SKM-1 treated with dmso at 0.1 percent for 144 hours (cell line): ENCODE data around the gene ZCRB1.
"Not testable (repeated sequence)": the region's sequence is repeated elsewhere in the genome, so short reads cannot be mapped to it uniquely, and the experiment has no call there.

Experiments used
- DNase-seq: peaks from one replicate; lab custom pipeline; 2025; ENCODE audit not compliant: unreplicated experiment; lab: John Stamatoyannopoulos, UW

The ZCRB1 gene, protein sequence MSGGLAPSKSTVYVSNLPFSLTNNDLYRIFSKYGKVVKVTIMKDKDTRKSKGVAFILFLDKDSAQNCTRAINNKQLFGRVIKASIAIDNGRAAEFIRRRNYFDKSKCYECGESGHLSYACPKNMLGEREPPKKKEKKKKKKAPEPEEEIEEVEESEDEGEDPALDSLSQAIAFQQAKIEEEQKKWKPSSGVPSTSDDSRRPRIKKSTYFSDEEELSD

DNA sequence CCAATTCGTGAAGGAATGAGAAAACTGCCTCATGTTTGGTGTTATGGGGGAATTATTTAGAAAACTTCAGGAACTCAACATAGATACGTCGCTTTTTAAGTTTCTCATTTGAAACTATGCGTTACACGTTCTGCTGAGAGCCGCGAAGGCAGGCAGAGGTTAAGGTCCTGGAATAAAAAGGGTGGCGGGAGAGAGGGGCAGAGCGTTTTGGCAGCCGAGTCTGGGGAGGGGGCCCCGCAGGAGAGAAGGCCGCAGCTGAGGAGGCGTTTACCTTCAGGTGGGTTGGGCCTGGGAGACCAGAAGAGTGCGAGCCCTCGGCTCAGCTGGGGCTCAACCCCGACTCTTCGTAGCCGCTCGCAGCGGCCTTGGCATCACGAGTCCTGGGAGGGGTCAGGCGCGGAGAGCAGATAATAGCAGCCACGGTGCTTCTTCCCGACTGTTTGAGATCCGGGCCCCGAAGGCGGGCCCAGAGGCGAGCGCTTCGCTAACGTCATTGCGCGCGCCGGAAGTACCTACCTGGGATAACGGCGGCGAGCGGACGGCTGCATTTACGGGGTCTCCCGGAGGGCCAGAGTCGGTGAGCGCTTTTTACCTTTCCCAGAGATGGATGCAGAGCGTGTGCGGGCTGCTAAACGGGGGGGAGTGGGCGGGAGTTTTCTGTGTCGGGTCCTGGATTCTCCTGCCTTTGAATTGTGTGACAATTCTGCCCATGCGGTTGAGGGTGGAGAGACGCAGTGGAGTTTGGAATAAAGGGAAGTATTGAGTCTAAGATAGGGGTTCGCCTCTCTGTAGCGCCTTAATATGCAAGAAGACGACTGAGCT is at the start of gene ZCRB1, which contains the start of gene PPHLN1:
Gene ZCRB1 (minus strand): TSS at position 442 of the 822 bp plus-strand sequence. CDS start 1,992 bp downstream, outside the sequence.
Gene PPHLN1 (plus strand): TSS at position 515 of the 822 bp plus-strand sequence. CDS start 9,736 bp downstream, outside the sequence.
- DNase-seq, result peak; percentile 26

GRCh38 chr12:42373669-42374068 is 47.8 kb upstream of the ZCRB1 start:
- no peak for DNase-seq

GRCh38 chr12:42372154-42372791 is 46.4 kb upstream of the ZCRB1 start:
- DNase-seq, result peak; percentile 15

DNA sequence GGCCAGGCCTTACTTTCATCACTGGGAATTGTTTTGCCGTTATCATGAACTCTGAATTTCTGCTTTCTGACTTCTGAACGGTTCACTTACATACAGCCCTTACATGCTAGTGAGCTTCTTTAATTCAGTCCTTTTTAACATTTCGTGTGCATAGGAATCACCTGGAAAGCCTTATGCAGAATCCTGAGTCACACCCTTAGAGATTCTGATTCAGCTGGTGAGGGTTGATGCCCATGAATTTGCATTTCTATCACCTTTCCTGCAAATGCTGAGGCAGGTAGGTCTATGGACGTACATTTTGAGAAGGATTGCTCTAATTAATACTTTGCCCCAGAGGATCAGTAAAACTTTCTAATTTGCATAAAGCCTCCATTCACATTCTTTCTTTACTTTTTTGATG is 44.1 kb upstream of the ZCRB1 start:
- DNase-seq, result no peak

- no peak for DNase-seq
Measured at GRCh38 chr12:42365486-42365885, 39.6 kb upstream of the ZCRB1 start.

GRCh38 chr12:42364692-42365091 is 38.8 kb upstream of the ZCRB1 start:
- no peak for DNase-seq

GRCh38 chr12:42362647-42363260 is 36.9 kb upstream of the ZCRB1 start:
- no peak for DNase-seq

DNA sequence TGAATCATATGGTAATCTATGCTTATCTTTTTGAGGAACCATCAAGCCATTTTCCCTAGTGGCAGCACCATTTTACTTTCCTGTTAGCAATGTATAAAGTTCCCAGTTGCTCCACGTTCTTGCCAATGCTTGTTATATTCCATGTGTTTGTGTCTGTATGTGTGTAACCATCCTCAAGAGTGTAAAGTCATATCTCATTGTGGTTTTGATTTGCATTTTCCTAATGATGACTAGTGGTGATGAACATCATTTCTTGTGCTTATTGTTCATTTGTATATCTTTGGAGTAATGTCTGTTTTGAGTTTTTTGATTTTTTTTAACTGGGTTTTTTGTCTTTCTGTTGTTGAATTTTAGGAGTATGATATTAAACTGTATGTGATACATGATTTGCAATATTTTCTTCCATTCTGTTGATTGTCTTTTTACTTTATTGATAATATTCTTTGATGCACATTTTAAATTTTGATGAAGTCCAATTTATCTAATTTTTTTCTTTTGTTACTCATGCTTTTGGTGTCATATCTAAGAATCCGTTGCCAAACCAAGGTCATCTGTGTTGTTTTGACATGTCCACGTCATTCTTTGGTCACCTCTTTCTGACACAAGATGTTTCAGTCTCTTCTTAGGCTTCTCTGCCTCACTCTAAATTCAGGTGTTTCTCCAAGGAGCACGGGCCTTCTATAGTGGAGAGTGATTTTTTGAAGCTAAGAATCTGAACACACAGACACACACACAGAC is 36.2 kb upstream of the ZCRB1 start:
- DNase-seq, result no peak

GRCh38 chr12:42360747-42361403 is 35.0 kb upstream of the ZCRB1 start:
- no peak for DNase-seq

GRCh38 chr12:42356344-42356743 is 30.4 kb upstream of the ZCRB1 start:
- no peak for DNase-seq

- not testable (repeated sequence) for DNase-seq
Measured at GRCh38 chr12:42350021-42350407, 24.1 kb upstream of the ZCRB1 start.

DNA sequence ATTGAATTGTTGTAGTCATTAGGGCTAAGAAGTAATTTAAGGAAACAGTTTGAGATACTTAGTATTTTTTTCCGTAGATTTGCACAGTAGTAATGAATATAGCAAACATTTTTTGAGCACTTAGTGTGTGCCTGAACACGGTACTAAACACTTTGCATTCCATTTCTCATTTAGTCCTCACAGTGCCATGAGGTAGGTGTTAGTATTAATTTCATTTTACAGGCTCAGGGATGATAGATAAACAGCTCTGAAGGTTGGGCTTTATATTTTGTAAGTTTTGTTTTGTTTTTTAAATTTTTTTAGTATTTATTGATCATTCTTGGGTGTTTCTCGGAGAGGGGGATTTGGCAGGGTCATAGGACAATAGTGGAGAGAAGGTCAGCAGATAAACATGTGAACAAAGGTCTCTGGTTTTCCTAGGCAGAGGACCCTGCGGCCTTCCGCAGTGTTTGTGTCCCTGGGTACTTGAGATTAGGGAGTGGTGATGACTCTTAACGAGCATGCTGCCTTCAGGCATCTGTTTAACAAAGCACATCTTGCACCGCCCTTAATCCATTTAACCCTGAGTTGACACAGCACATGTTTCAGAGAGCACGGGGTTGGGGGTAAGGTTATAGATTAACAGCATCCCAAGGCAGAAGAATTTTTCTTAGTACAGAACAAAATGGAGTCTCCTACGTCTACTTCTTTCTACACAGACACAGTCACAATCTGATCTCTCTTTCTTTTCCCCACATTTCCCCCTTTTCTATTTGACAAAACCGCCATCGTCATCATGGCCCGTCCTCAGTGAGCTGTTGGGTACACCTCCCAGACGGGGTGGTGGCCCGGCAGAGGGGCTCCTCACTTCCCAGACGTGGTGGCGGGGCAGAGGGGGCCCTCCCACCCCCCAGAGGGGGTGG is 23.5 kb upstream of the ZCRB1 start:
- not testable (repeated sequence) for DNase-seq

GRCh38 chr12:42346403-42347002 is 20.6 kb upstream of the ZCRB1 start:
- no peak for DNase-seq

GRCh38 chr12:42343721-42344120 is 17.8 kb upstream of the ZCRB1 start:
- no peak for DNase-seq

DNA sequence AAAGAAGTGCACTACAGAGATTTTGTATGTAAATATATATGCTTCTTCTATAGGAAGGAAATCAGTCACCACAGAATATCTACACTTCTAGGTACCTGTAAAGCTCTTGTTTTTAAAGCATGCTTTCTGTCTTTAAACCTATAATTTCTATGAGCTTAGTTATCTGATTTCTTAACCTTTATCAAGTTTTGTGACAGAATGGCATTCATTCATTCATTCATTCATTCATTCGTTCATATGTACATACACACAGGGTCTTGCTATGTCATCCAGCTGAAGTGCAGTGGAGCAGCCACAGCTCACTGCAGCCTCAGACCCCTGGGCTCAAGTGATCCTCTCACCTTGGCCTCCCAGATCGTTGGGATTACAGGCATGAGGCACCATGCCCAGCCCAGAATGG is 16.1 kb upstream of the ZCRB1 start:
- no peak for DNase-seq

DNA sequence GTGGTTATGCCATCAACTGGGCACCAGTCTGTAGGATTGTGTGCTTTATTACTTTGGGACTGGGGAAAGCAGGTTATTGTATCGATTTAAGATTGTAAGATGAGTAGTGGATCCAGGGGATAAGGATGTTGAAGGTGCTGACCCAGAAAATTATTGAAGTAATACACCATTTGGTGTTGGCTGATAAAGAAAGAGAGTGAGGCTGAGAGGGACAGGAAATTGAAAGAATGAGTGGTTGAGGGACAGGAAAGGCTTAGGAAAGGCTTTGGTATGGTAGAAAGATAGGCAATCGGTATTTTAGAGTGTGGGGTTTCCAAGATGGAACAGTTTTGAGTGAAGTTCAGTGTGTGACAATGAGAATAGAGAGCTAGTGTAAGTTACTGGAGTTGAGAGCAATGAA is 12.4 kb upstream of the ZCRB1 start:
- DNase-seq, result no peak

DNA sequence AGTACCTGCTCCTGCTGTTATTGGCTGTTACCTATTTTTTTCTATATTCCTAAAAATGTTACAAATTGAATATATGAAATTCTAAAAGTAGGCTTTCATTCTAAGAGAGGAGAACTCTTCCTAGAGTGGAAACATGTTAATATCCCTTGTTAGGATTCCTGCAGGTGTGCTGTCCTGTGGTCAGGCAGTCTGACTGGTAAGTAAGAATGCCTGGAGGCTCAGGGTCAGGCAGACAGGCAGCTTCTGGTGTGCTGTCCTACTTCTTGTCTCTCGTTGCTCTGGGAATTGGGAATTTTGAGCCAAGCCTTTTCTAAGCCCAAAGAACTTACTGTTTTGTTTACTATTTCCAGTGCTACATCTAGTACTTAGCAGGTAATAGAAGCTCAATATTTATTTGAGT is 10.4 kb upstream of the ZCRB1 start:
- DNase-seq, result no peak

GRCh38 chr12:42332301-42333285 is 6.7 kb upstream of the ZCRB1 start:
- peak; percentile 23 for DNase-seq
